ENCODE data around the gene YPEL1.
"Not testable (repeated sequence)": the region's sequence is repeated elsewhere in the genome, so short reads cannot be mapped to it uniquely, and the experiment has no call there.

Gene YPEL1

DNA sequence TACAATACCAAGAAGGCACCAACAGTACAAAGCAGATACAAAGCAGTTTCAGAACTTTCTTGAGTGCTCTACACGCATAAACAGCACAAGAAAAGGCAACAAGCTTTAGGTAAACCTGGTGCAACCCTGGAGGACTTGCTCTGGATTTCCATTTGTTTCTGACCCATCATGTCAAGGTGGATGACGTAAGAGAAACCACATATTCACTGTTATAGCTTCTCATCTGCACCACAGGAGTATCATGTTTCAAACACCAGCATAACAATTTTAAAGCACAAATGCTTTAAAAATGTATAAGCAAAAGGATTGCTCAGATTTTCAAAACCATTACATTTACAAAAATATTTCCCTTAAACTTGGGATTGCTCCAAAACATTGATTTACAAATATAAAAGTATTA, 25.0 kb upstream of the YPEL1 start:
- H3K27ac Mint-ChIP-seq: peak overlapping the region; percentile 11
- peaks cover 57% of the 10 kb centered on the region for H3K4me1 Mint-ChIP-seq (ENCODE audit: low read depth)
- H3K36me3 Mint-ChIP-seq (ENCODE audit: low read depth): peaks cover 58% of the 10 kb centered on the region
- H3K27me3 Mint-ChIP-seq (ENCODE audit: low read depth): no peaks in the 10 kb centered on the region
- no peaks in the 10 kb centered on the region for H3K9me3 Mint-ChIP-seq
- no peak overlapping the region for H3K4me3 Mint-ChIP-seq

GRCh38 chr22:21759646-21760376, 24.2 kb upstream of the YPEL1 start:
- Mint-ChIP-seq H3K9me3 (no peaks in the 10 kb centered on the region), H3K27ac (no peak overlapping the region), H3K4me3 (no peak overlapping the region), H3K4me1 (ENCODE audit: low read depth) (peaks cover 49% of the 10 kb centered on the region), H3K27me3 (ENCODE audit: low read depth) (no peaks in the 10 kb centered on the region), H3K36me3 (ENCODE audit: low read depth) (peaks cover 51% of the 10 kb centered on the region)

- H3K27me3 Mint-ChIP-seq (ENCODE audit: low read depth): no peaks in the 10 kb centered on the region
- no peak overlapping the region for H3K27ac Mint-ChIP-seq
- H3K36me3 Mint-ChIP-seq (ENCODE audit: low read depth): peaks cover 47% of the 10 kb centered on the region
- peaks cover 42% of the 10 kb centered on the region for H3K4me1 Mint-ChIP-seq (ENCODE audit: low read depth)
- no peaks in the 10 kb centered on the region for H3K9me3 Mint-ChIP-seq
- H3K4me3 Mint-ChIP-seq: no peak overlapping the region
These were observed 23.5 kb upstream of the YPEL1 start for GRCh38 chr22:21759093-21759492.

DNA sequence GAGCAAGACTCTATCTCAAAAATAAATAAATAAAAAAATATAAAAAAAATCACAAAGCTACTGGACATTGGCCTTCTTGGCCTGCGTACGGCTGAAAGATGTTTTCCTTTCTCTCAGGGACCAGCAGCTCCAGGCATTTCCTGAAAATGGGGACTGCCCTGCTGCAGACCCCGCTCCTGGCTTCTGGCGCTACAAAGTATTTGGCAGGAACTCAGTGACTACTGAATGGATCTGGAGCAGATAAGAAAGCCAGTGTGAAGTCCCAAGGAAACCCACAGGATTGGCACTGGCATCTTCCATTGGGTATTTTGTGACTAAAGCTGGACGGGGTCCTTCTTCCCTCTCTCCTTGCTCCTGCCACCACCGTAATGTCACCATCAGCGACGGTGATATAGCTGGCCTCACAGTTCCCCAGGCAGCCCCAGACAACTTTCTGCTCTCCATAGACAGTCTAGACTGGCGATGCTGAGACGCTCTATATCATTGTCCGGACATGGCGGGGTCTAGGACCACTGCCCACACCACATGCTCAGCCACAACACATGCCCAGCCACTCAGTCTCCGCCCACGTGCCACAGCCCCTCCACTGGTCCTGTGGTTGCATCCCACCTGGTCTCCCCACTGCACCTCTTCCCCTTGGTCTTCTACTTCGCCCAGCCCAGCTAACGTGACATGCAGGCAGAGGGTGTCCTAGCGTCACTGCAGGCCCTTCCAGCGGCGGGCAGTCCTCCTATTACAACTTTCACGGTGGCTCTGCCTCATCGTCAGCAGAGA, 22.7 kb upstream of the YPEL1 start:
- no peaks in the 10 kb centered on the region for H3K27me3 Mint-ChIP-seq (ENCODE audit: low read depth)
- no peak overlapping the region for H3K4me3 Mint-ChIP-seq
- H3K27ac Mint-ChIP-seq: no peak overlapping the region
- peaks cover 34% of the 10 kb centered on the region for H3K4me1 Mint-ChIP-seq (ENCODE audit: low read depth)
- no peaks in the 10 kb centered on the region for H3K9me3 Mint-ChIP-seq
- H3K36me3 Mint-ChIP-seq (ENCODE audit: low read depth): peaks cover 39% of the 10 kb centered on the region

- Mint-ChIP-seq H3K4me1 (ENCODE audit: low read depth) (peaks cover 12% of the 10 kb centered on the region), H3K4me3 (no peak overlapping the region), H3K27me3 (ENCODE audit: low read depth) (no peaks in the 10 kb centered on the region), H3K27ac (no peak overlapping the region), H3K36me3 (ENCODE audit: low read depth) (peaks cover 28% of the 10 kb centered on the region), H3K9me3 (no peaks in the 10 kb centered on the region)
These were observed 20.3 kb upstream of the YPEL1 start for GRCh38 chr22:21755851-21756284.

DNA sequence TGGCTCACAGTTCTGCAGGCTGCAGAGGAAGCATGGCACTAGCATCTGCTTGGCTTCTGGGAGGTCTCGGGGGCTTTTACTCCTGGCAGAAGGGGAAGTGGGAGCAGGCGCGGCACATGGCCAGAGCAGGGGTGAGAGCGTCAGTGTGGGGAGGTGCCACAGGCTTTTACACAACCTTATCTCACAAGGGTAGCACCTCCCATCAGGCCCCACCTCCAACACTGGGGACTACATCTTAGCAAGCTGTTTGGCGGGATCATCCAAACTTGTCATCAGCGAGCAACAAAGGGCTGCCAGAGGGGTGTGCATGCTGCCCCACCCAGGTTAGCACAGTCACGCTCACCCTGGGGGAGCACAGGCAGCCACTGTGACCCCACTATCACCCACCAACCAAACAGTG, 18.9 kb upstream of the YPEL1 start:
- Mint-ChIP-seq H3K36me3 (ENCODE audit: low read depth) (peaks cover 24% of the 10 kb centered on the region), H3K4me3 (no peak overlapping the region), H3K4me1 (ENCODE audit: low read depth) (peaks cover 6% of the 10 kb centered on the region), H3K27ac (no peak overlapping the region), H3K27me3 (ENCODE audit: low read depth) (no peaks in the 10 kb centered on the region), H3K9me3 (no peaks in the 10 kb centered on the region)

- Mint-ChIP-seq H3K27ac (no peak overlapping the region), H3K4me3 (no peak overlapping the region), H3K9me3 (no peaks in the 10 kb centered on the region)
These were observed 17.9 kb upstream of the YPEL1 start for GRCh38 chr22:21753374-21754111.

DNA sequence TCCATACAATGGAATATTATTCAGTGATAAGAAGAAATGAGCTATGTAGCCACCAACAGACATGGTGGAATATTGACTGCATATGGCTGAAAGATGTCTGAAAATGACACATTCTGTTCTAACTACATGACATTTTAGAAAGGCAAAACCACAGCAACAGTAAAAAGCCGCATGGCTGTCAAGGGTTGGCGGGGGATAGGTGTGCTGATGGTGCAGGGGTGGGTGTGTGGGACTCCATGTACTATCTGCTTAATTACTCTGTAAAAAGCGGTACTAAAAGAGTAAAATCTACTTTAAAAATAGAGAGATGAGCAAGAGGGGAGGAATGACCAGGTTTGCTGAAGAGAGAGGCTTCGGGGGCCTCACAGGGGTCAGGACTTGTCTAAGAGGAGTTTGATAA, 16.7 kb upstream of the YPEL1 start:
- Mint-ChIP-seq H3K9me3 (no peaks in the 10 kb centered on the region), H3K4me1 (ENCODE audit: low read depth) (peaks cover 4% of the 10 kb centered on the region), H3K27me3 (ENCODE audit: low read depth) (no peaks in the 10 kb centered on the region), H3K27ac (no peak overlapping the region), H3K4me3 (no peak overlapping the region), H3K36me3 (ENCODE audit: low read depth) (peaks cover 14% of the 10 kb centered on the region)

More at GRCh38 chr22:21753374-21754111, 17.9 kb upstream of the YPEL1 start:
- H3K36me3 Mint-ChIP-seq (ENCODE audit: low read depth): peaks cover 18% of the 10 kb centered on the region
- H3K27me3 Mint-ChIP-seq (ENCODE audit: low read depth): no peaks in the 10 kb centered on the region
- H3K4me1 Mint-ChIP-seq (ENCODE audit: low read depth): peaks cover 5% of the 10 kb centered on the region

GRCh38 chr22:21745948-21746347, 10.4 kb upstream of the YPEL1 start:
- Mint-ChIP-seq H3K4me1 (ENCODE audit: low read depth) (no peaks in the 10 kb centered on the region), H3K27ac (no peak overlapping the region), H3K4me3 (no peak overlapping the region), H3K36me3 (ENCODE audit: low read depth) (peaks cover 3% of the 10 kb centered on the region), H3K27me3 (ENCODE audit: low read depth) (peaks cover 4% of the 10 kb centered on the region), H3K9me3 (no peaks in the 10 kb centered on the region)

- H3K36me3 Mint-ChIP-seq (ENCODE audit: low read depth); H3K27me3 Mint-ChIP-seq (ENCODE audit: low read depth); H3K9me3 Mint-ChIP-seq; H3K27ac Mint-ChIP-seq; H3K4me1 Mint-ChIP-seq (ENCODE audit: low read depth); H3K4me3 Mint-ChIP-seq: not testable (repeated sequence)
These were observed 9.3 kb upstream of the YPEL1 start for GRCh38 chr22:21744917-21745316.

- Mint-ChIP-seq H3K27ac (no peak overlapping the region), H3K27me3 (ENCODE audit: low read depth) (peaks cover 22% of the 10 kb centered on the region), H3K4me1 (ENCODE audit: low read depth) (peaks cover 8% of the 10 kb centered on the region), H3K9me3 (no peaks in the 10 kb centered on the region), H3K36me3 (ENCODE audit: low read depth) (peaks cover under 1% of the 10 kb centered on the region), H3K4me3 (no peak overlapping the region)
These were observed 6.2 kb upstream of the YPEL1 start for GRCh38 chr22:21741790-21742189.

GRCh38 chr22:21741059-21741458, 5.5 kb upstream of the YPEL1 start:
- H3K36me3 Mint-ChIP-seq (ENCODE audit: low read depth): no peaks in the 10 kb centered on the region
- no peak overlapping the region for H3K4me3 Mint-ChIP-seq
- H3K27me3 Mint-ChIP-seq (ENCODE audit: low read depth): peaks cover 22% of the 10 kb centered on the region
- H3K27ac Mint-ChIP-seq: peak overlapping the region; percentile 23
- H3K9me3 Mint-ChIP-seq: no peaks in the 10 kb centered on the region
- H3K4me1 Mint-ChIP-seq (ENCODE audit: low read depth): peaks cover 8% of the 10 kb centered on the region

- H3K36me3 Mint-ChIP-seq (ENCODE audit: low read depth): no peaks in the 10 kb centered on the region
- H3K4me3 Mint-ChIP-seq: no peak overlapping the region
- peaks cover 22% of the 10 kb centered on the region for H3K27me3 Mint-ChIP-seq (ENCODE audit: low read depth)
- peaks cover 11% of the 10 kb centered on the region for H3K4me1 Mint-ChIP-seq (ENCODE audit: low read depth)
- no peaks in the 10 kb centered on the region for H3K9me3 Mint-ChIP-seq
- H3K27ac Mint-ChIP-seq: no peak overlapping the region
These were observed 4.3 kb upstream of the YPEL1 start for GRCh38 chr22:21739828-21740377.

DNA sequence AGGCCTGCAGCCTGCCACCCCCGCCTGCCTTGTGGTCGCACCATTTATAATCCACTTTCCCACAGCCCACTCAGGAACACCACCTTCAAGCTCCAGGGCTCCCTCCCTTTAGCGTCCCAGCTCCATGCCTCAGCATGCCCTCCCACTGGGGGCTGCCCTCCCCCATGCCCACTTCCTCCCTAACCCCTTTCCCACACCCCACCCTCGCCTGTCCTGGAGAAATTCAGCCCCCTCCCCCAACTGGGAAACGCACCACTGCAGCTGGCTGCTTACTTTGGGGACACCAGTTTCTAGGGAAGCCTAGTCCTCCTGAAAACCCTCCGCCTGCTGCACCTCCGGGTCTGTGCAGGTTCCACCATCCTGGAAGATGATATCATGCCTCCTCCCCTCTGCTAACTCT, 3.4 kb upstream of the YPEL1 start:
- H3K9me3 Mint-ChIP-seq: no peaks in the 10 kb centered on the region
- peaks cover 22% of the 10 kb centered on the region for H3K27me3 Mint-ChIP-seq (ENCODE audit: low read depth)
- no peaks in the 10 kb centered on the region for H3K36me3 Mint-ChIP-seq (ENCODE audit: low read depth)
- peaks cover 20% of the 10 kb centered on the region for H3K4me1 Mint-ChIP-seq (ENCODE audit: low read depth)
- no peak overlapping the region for H3K4me3 Mint-ChIP-seq
- H3K27ac Mint-ChIP-seq: no peak overlapping the region

All from T-helper 1 cell treated with Interleukin-12 subunit alpha and Interleukin-12 subunit beta and Interleukin-4 antibody, amounts not matched to agents 30 μg/mL and 1 μg/mL, for 36 hours (primary cell).